ENCODE measurements around the gene GLB1L.
A peak's percentile ranks its signal among the peaks of the same experiment; 100 is the strongest.
"Not testable (repeated sequence)": the region's sequence is repeated elsewhere in the genome, so short reads cannot be mapped to it uniquely, and the experiment has no call there.

Gene GLB1L

DNA sequence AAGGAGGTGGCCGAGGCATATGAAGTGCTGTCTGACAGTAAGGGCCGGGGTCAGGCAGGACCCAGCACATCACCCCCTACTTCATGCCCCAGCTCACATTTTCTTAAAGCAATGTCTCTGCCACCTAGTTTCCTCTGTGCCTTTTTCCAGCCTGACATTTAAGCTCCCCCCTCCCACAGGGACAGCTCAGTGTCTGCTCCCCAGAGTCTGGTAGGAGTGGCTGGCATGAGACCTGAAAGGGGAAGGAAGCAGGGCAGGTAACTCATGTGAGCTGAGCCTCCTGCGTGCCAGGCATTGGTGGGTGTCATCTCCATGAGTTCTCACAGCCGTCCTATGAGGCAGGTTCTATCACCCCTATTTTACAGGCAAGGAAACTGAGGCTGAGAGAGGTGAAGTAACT is 35.4 kb upstream of the GLB1L start:
- DNase-seq (ENCODE audit: low read depth), result no peak

GRCh38 chr2:219279916-219280516 is 34.8 kb upstream of the GLB1L start:
- DNase-seq (ENCODE audit: low read depth), result no peak

DNA sequence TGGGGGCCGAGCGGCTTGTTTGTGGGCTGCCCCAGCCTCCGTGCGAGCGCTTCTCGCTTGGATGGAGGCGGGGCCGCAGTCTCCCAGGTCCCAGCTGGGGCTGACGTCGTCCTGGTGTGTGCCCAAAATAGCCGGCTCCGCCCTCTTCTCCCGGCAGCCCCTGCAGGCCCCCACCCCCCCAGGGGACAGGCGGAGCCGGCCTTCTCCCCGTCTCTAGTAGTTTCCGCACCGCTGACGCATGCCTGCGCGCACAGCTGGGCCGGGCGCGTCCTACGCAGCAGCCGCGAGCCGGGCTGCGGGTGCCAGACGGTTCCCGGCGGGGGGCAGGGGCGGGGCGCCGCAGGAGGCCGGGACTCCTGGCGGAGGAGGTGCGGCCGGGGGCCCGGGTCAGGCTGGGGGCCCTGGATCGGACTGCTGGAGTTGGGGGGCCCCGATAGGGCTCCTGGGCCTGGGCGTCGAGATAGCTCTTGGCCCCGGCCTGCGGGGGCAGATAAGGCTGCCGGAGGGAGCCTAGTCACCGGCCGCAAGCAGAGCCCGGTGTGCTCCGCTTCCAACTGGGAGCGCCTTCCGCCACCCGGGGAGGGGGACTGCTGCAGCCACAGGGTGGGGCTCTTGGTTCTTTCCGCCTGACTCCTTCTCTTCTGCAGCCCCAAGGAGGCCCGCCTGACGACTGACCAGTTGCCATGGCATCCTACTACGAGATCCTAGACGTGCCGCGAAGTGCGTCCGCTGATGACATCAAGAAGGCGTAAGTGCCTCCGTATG is 34.1 kb upstream of the GLB1L start, which contains the start of gene DNAJB2:
DNAJB2 (plus strand) TSS at position 216 of the 765 bp plus-strand sequence; CDS start at position 684, 468 bp downstream.
- DNase-seq (ENCODE audit: low read depth), result peak; percentile 99

- no peak for DNase-seq (ENCODE audit: low read depth)
Measured at GRCh38 chr2:219278655-219279150, 33.5 kb upstream of the GLB1L start.

DNA sequence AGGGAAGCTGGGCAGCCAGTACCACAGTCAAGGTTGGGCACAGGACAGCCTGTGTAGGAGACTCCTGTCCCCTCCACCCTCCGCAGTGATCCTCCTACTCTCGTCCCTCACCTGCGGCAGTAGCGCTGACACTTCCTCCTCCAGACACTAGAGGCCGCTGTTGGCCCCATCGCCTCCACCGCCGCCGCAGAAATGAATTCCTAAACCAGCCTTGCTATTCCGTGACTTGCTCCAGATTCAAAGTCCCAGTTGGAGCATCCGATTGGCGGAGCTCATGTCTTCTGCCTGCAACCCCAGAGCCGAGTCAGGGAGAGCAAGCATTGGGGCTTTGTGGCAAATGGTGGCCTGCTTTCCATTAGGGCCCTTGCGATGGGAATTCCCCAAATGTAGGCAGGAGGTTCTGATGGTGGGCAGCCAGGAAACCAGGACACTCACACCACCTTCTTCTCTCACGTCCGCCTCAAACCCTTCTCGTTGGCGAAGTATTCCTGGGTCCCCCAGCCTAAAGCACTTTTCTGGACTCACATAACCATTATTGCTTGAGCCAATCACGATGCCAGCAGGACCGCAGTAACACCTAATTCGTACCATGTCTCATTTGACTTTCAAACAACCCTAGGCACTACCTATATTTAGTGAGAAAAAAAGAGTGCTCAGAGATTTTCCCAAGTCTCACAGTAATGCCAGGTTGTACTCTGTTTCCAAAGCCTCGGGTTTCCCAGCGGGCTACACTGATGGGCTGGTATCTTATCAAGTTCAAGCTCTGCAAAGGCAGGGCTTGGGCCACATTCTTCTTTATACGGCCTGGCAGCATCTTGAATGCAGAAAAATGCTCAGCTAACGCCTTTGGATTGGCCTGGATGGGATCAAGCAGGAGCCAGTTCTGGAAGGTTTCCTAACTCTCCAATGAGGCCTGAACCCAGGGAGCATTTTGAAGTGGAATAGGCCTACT is 32.7 kb upstream of the GLB1L start:
- peak; percentile 59 for DNase-seq (ENCODE audit: low read depth)

- no peak for DNase-seq (ENCODE audit: low read depth)
Measured at GRCh38 chr2:219274361-219274921, 29.2 kb upstream of the GLB1L start.

DNA sequence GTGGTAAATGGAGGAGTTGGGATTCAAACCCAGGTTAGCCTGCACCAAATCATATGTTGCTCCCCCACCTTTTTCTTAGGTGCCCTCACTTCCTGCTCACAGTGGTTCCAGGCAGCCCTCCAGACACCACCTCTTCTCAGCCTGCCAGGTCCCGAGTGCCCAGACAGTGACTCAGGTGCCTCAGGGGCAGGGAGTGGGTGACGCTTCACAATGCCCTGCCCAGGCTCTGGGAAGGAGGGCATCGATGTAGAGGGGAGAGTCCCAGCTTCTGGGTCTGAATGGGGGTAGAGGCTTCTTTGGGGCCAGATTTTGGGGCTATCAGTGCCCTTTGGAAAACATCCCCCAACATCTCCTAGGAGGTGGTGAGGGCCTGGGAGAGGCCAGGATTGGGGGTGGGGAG is 28.7 kb upstream of the GLB1L start:
- no peak for DNase-seq (ENCODE audit: low read depth)

- no peak for DNase-seq (ENCODE audit: low read depth)
Measured at GRCh38 chr2:219272995-219273394, 27.8 kb upstream of the GLB1L start.

- no peak for DNase-seq (ENCODE audit: low read depth)
Measured at GRCh38 chr2:219272356-219272755, 27.1 kb upstream of the GLB1L start.

DNA sequence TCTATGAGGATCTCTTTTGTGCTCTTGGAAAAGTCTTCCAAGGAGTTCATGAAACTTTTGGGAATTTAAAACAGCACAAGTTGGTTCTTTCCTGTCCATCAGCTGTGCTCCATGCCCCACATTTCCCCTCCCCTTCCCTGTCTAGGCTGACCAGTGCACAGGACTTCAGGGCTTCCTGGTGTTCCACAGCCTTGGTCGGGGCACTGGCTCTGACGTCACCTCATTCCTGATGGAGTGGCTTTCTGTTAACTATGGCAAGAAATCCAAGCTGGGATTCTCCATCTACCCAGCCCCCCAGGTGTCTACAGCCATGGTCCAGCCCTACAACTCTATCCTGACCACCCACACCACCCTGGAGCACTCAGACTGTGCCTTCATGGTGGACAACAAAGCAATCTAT is 25.8 kb upstream of the GLB1L start:
- no peak for DNase-seq (ENCODE audit: low read depth)

DNA sequence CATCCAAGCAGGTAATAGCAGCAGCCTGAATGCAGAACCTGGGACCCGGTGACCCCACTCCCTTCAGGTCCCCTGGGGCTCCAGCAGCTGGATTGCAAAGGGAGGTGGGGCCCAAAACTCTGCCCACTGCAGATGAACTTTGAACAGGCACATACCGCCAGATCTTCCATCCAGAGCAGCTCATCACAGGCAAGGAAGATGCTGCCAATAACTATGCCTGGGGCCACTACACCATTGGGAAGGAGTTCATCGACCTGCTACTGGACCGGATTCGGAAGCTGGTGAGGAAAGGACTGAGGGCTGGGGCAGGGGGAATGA is 24.8 kb upstream of the GLB1L start:
- no peak for DNase-seq (ENCODE audit: low read depth)

GRCh38 chr2:219269362-219270054 is 24.3 kb upstream of the GLB1L start:
- DNase-seq (ENCODE audit: low read depth), result no peak

DNA sequence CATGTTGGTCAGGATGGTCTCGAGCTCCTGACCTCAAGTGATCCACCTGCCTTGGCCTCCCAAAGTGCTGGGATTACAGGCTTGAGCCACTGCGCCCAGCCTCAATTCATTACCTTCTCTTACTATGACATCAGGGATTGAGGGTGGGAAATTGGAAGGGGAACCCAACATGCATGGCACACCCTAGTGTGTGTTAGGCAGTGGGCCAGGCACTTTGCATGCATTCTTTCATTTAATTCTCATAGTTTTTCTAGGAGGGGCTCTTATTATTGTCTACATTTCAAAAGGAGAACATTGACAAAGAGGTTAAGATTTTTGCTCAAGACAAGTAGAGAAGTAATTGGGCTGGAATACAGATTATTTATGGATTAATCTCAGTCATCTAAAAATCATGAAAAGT is 23.1 kb upstream of the GLB1L start:
- no peak for DNase-seq (ENCODE audit: low read depth)

GRCh38 chr2:219266886-219267285 is 21.6 kb upstream of the GLB1L start:
- DNase-seq (ENCODE audit: low read depth), result no peak

GRCh38 chr2:219266232-219266631 is 21.0 kb upstream of the GLB1L start:
- no peak for DNase-seq (ENCODE audit: low read depth)

GRCh38 chr2:219261024-219261855 is 16.0 kb upstream of the GLB1L start:
- DNase-seq (ENCODE audit: low read depth), result no peak

- DNase-seq (ENCODE audit: low read depth), result not testable (repeated sequence)
Measured at GRCh38 chr2:219258942-219259341, 13.7 kb upstream of the GLB1L start.

- peak; percentile 25 for DNase-seq (ENCODE audit: low read depth)
Measured at GRCh38 chr2:219254590-219255201, 9.5 kb upstream of the GLB1L start.

- peak; percentile 89 for DNase-seq (ENCODE audit: low read depth)
Measured at GRCh38 chr2:219253753-219254589, 8.7 kb upstream of the GLB1L start, which contains the start of gene TUBA4A. TUBA4A (minus strand) TSS chr2:219253918; CDS start chr2:219253858, 60 bp downstream.

Data from stimulated activated CD4-positive, alpha-beta T cell treated with anti-CD3 and anti-CD28 coated beads, Interleukin-2, amount 100 ng/mL, for 4 hours (primary cell).